Inflammatory macrophage (primary cell): ENCODE results near the gene PDCL3.

ENCODE experiments used
- DNase-seq, 2 donors: peaks; one replicate each; pipeline ENCODE4 v3.0.0-alpha.2; 2020 to 2022
- total RNA-seq, 18 experiments: gene quantifications; one replicate each; lab custom pipeline; 2026; ENCODE audit warnings: mixed read lengths in 6 of 18, inconsistent platforms in 2 of 18; lab: John Stamatoyannopoulos, UW

The PDCL3 gene
- 4.3 to 17.3 (median 13.5) reads per million in 18 experiments for total RNA-seq

- DNase-seq = peak; percentile 99
Measured at GRCh38 chr2:100562613-100563406, at the start of gene PDCL3. TSS of gene PDCL3 (plus strand) at chr2:100562993. CDS start at chr2:100563068, 75 bp downstream.

- DNase-seq = peak; percentile 60 to 70
Measured at GRCh38 chr2:100513650-100514049, 49.1 kb upstream of the PDCL3 start.

- DNase-seq = no peak
Measured at GRCh38 chr2:100517556-100517955, 45.2 kb upstream of the PDCL3 start.

- DNase-seq = peak in 1 of 2 donors; percentile 13
Measured at GRCh38 chr2:100518801-100519200, 44.0 kb upstream of the PDCL3 start.

- DNase-seq = no peak
Measured at GRCh38 chr2:100520224-100520623, 42.6 kb upstream of the PDCL3 start.

GRCh38 chr2:100522430-100522829 lies 40.4 kb upstream of the PDCL3 start:
- DNase-seq = no peak

GRCh38 chr2:100524331-100524730 lies 38.5 kb upstream of the PDCL3 start:
- DNase-seq = no peak

- no peak for DNase-seq
Measured at GRCh38 chr2:100526868-100527267, 35.9 kb upstream of the PDCL3 start.

GRCh38 chr2:100527440-100528015 lies 35.3 kb upstream of the PDCL3 start:
- DNase-seq = no peak

GRCh38 chr2:100529176-100529575 lies 33.6 kb upstream of the PDCL3 start:
- DNase-seq = no peak

- DNase-seq = no peak
Measured at GRCh38 chr2:100529900-100530299, 32.9 kb upstream of the PDCL3 start.

GRCh38 chr2:100535855-100536254 lies 26.9 kb upstream of the PDCL3 start:
- no peak for DNase-seq

- DNase-seq = no peak
Measured at GRCh38 chr2:100537918-100538317, 24.9 kb upstream of the PDCL3 start.

- DNase-seq = peak in 1 of 2 donors; percentile 7
Measured at GRCh38 chr2:100539221-100539620, 23.6 kb upstream of the PDCL3 start.

- no peak for DNase-seq
Measured at GRCh38 chr2:100541404-100541803, 21.4 kb upstream of the PDCL3 start.

- DNase-seq = no peak
Measured at GRCh38 chr2:100542418-100542817, 20.4 kb upstream of the PDCL3 start.

- DNase-seq = no peak
Measured at GRCh38 chr2:100544911-100545596, 17.7 kb upstream of the PDCL3 start.

GRCh38 chr2:100546469-100546868 lies 16.3 kb upstream of the PDCL3 start:
- DNase-seq = peak; percentile 15 to 35

- DNase-seq = no peak
Measured at GRCh38 chr2:100548771-100549170, 14.0 kb upstream of the PDCL3 start.

GRCh38 chr2:100551303-100551702 lies 11.5 kb upstream of the PDCL3 start:
- no peak for DNase-seq

GRCh38 chr2:100554798-100555407 lies 7.9 kb upstream of the PDCL3 start:
- DNase-seq = peak; percentile 83 to 87

- peak; percentile 34 to 67 for DNase-seq
Measured at GRCh38 chr2:100556746-100557145, 6.0 kb upstream of the PDCL3 start.

GRCh38 chr2:100560216-100560830 lies 2.5 kb upstream of the PDCL3 start:
- DNase-seq = peak; percentile 35 to 38
